Cardiac fibroblast (primary cell): ENCODE results near the gene LTBP2.

Source experiments
- DNase-seq, 2 donors: peaks; one replicate each; pipeline versions ENCODE4 v3.0.0 to v3.0.0-alpha.2; 2010; ENCODE audit warnings: low read depth in 2 of 2
- H3K4me3 ChIP-seq, 2 donors: replicated peaks in 1 of 2; 1 replicate in 1 of 2; 2 replicates in 1 of 2; pipeline ENCODE4 v1.5.1; 2011; ENCODE audit warnings: low read depth in 2 of 2, low read length in 2 of 2, mild to moderate bottlenecking in 2 of 2, moderate library complexity in 1 of 2
- TF ChIP-seq, protein P1 (sequence below): IDR thresholded peaks from one replicate; pipeline ENCODE4 v1.5.1; 2011; ENCODE audit warnings: low read depth, mild to moderate bottlenecking, low read length, inconsistent platforms

LTBP2 gene

DNA sequence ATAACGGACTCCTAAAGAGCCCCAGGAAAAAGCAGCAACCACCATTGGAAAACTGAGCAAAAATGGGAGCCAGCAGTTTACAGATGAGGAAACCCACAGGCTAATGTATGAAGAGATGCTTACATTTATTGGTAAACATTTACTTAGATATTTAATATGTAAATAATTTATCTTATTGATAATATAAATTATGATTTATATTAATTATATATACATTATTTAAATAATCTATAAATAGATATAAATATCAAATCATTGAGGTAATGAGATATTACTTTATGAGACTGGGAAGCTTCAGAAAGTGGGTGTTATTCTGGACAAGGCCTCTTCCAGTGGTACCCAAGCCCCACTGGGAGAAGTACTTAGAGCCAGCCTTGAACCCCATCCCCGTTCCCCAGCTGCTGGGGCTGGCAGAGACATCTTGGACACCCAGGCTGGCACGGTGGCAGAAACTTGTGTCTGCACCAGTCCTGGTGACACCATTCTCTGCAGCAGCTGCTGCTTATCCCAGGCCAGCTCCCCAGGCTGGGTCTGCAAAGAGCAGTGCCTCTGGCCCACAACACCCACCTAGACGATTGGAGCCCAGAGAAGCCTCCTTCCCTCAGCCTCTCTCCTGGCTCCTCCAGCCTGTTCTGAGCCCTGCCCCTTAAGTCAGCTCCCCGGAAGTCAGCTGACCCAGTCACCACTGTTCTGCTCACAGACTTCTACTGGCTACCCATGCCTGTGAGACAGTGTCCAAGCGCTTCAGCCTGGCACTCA is 92.5 kb downstream of the LTBP2 start:
- DNase-seq, result no peak
- H3K4me3 ChIP-seq, result no peak overlapping the region
- TF ChIP-seq, protein P1, sequence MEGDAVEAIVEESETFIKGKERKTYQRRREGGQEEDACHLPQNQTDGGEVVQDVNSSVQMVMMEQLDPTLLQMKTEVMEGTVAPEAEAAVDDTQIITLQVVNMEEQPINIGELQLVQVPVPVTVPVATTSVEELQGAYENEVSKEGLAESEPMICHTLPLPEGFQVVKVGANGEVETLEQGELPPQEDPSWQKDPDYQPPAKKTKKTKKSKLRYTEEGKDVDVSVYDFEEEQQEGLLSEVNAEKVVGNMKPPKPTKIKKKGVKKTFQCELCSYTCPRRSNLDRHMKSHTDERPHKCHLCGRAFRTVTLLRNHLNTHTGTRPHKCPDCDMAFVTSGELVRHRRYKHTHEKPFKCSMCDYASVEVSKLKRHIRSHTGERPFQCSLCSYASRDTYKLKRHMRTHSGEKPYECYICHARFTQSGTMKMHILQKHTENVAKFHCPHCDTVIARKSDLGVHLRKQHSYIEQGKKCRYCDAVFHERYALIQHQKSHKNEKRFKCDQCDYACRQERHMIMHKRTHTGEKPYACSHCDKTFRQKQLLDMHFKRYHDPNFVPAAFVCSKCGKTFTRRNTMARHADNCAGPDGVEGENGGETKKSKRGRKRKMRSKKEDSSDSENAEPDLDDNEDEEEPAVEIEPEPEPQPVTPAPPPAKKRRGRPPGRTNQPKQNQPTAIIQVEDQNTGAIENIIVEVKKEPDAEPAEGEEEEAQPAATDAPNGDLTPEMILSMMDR, result no peak

DNA sequence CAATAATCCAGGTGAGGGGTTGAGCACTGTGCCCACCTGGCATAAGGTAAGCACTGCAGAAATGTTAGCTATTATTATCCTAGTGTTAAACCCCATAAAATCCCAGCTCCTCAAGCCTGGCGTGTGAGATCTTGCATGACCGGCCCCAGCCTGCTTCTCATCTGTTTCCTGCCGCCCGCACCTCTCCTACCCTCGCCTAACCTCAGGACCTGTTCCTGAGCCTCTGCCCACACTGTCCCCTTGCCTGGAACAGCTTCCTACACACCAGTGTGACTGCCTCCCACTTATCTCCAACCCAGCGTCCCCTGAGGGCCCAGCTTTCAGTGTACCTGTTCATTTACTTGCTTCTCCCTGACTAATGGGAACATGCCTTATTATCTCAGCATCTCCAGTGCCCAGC is 93.8 kb downstream of the LTBP2 start:
- H3K4me3 ChIP-seq, result no peak overlapping the region
- no peak for DNase-seq
- TF ChIP-seq, protein P1, result no peak

DNA sequence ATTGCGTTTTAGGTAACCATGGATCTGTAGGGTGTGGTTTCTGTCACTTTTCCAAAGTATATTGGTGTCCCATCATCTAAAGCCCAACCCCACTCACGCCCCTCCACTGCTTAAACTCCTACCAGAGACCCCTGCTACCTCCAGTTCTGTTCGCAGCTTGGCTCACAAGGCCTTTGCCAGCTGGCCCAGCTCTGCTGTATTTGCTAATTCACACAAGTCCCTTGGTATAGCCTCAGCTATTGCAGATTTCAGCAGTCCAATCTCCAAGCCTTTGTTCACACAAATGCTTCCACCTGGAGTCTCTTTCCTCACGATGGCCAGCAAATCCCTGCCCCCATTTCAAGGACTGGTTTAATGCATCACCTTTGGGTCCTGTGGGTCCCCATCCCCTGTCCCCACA is 94.3 kb downstream of the LTBP2 start:
- no peak for DNase-seq
- TF ChIP-seq, protein P1, result no peak
- H3K4me3 ChIP-seq, result no peak overlapping the region

DNA sequence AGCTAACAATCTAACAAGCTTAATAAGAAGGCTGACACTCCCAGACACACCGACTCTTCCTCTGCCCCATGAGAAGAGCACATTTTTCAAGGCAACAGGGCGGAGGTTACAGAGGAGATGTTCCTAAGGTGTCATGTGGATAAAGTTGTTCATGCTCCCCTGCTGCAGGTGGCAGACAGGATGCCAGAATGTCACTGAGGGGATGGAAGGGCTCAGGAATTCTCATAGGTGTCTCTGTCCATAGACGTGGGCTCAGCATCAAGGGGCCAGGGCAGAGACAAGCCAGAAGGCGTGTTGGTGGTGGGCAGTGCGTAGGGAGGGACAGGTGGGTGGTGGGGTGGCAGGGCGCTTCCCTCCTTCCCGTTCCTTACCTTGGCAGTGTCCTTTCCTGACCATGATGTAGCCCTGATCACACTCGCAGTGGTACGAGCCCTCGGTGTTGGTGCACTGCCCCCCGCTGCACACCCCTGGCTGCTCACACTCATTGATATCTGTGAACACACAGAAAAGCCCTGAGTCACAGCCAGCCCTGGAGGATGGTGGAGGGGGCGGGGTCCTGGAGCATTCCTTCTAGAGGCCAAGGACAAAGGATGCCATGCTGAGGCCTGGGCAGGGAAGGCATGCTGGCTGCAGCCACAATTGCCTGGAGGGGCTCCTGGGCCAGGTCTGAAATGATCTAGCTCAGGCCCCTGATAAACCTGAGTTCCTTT is 95.4 kb downstream of the LTBP2 start:
- no peak overlapping the region for H3K4me3 ChIP-seq
- DNase-seq, result peak in 1 of 2 donors; percentile 39
- TF ChIP-seq, protein P1, result no peak

DNA sequence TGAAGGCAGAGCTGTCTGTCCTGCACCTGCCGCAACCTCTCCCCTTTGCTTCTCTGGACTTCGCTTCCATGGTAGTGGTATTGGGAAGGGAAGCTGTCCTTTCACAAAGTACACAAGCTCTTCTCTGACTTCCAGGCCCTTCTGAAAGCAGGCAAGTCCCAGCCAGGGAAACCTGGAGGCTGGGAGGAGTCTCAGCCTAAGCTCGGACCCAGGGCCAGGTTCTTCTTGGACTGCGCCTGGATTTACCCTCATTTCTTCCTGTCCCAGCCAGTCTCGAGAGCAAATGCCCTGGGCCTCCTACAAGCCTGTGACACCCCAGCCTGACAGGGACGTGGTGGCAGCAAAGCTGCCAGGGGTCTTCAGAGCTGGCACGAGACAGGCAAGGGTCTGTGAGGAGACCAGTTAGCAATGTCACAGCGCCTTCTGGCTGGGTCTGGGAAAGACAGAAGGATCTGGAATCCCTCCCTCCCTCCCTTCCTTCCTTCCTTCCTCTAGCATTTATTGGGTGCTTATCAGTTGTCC is 96.1 kb downstream of the LTBP2 start:
- no peak overlapping the region for H3K4me3 ChIP-seq
- no peak for DNase-seq
- TF ChIP-seq, protein P1, result no peak

DNA sequence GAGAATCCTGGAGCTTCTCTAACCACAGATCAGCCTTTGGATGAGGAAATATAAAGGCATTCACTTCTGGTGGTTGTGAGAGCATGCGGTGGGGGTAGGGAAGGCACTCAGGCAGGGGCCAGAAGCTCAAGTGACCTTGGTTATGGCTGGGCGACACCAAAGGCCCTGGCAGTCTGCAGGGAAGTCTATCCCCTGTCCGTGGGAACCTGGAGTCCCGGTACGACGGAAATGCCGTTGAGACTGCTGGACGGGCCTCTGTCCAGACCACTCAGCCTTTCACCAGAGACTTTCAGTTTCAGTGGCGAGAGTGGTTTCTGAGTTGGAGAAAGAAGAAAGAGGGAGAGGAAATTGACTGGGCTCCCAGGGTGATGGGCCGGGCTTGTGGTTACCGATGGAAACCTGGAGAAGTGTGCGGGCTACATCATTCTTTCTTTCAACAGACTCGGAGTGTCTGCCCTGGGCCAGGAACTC is 97.5 kb downstream of the LTBP2 start:
- peak; percentile 67 to 70 for DNase-seq
- no peak overlapping the region for H3K4me3 ChIP-seq
- TF ChIP-seq, protein P1, result no peak
